Spleen (tissue), 7 donors: ENCODE data around the gene PLA2G6.

Source experiments
- POLR2A ChIP-seq, 3 donors: fragments of 450-650 bp; IDR thresholded peaks; one replicate each; pipeline ENCODE4 v1.5.1; 2017; ENCODE audit warnings: antibody characterized with exemption in 3 of 3, mild to moderate bottlenecking in 1 of 3
- POLR2AphosphoS5 ChIP-seq, 3 donors: sonication (generic); formaldehyde crosslinking; IDR thresholded peaks; one replicate each; pipeline ENCODE4 v1.5.1; 2017; ENCODE audit warnings: antibody characterized with exemption in 3 of 3
- TF ChIP-seq, protein P1 (sequence below), 11 experiments: fragments of 200-600 bp in 7 of 11; fragments of 450-650 bp in 4 of 11; sonication (generic) in 4 of 11; IDR thresholded peaks in 8 of 11; conservative IDR thresholded peaks in 3 of 11; 1 replicate in 7 of 11; 2 replicates in 4 of 11; pipeline versions ENCODE4 v1.4.0 to v1.8.0; 2016 to 2021; ENCODE audit warnings: antibody characterized with exemption in 11 of 11, inconsistent platforms in 4 of 11, mild to moderate bottlenecking in 1 of 11
- donor health status: DM: no; HTN: no; CAD: no; lungs with moderate emphysema.
- donor health status: DM: no; HTN: no; CAD: no.
- donor health status: DM: no; HTN: no; CAD: no.

DNA sequence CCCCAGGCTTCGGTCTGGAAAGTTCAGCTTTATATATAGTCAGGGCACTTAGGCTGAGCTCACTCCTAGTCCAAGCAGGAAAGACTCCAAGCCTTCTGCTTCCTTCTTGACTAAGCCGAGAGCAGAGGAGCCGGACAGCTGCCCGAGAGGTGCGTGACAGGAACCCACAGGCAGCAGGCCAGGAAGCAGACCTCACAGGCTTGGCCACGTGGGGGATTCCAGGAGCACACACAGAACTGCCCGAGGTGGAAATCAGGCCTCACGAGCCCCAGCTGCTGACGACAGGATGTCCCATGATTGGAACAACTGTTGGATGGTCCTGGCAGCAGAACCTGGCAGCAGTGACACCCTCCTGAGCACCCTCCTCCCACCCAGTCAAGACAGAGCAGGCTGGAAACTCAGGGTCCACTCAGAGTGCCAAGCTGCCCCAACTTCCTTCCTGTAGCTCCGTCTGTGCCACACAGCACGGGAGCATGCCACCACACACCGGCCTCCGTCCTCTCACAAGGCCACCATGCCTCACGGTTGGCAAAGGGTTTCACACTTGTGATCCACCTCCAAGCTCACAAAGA lies 5.4 kb downstream of the PLA2G6 start:
- TF ChIP-seq, protein P1, sequence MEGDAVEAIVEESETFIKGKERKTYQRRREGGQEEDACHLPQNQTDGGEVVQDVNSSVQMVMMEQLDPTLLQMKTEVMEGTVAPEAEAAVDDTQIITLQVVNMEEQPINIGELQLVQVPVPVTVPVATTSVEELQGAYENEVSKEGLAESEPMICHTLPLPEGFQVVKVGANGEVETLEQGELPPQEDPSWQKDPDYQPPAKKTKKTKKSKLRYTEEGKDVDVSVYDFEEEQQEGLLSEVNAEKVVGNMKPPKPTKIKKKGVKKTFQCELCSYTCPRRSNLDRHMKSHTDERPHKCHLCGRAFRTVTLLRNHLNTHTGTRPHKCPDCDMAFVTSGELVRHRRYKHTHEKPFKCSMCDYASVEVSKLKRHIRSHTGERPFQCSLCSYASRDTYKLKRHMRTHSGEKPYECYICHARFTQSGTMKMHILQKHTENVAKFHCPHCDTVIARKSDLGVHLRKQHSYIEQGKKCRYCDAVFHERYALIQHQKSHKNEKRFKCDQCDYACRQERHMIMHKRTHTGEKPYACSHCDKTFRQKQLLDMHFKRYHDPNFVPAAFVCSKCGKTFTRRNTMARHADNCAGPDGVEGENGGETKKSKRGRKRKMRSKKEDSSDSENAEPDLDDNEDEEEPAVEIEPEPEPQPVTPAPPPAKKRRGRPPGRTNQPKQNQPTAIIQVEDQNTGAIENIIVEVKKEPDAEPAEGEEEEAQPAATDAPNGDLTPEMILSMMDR (IDR thresholded peaks at IDR 0.05 in 8 of 11, conservative IDR thresholded peaks at IDR 0.05 in 3 of 11), result no peak
- TF ChIP-seq POLR2AphosphoS5 (IDR thresholded peaks at IDR 0.05), result peak; percentile 81 to 85 (median 82)
- no peak for TF ChIP-seq POLR2A (IDR thresholded peaks at IDR 0.05)
